Liver (tissue), 2 donors: ENCODE results near the gene SLC2A14.

ENCODE experiments used
- MAX ChIP-seq: IDR thresholded peaks from 2 replicates; pipeline ENCODE4 v1.6.1; 2016; ENCODE audit warnings: antibody characterized with exemption
- TF ChIP-seq, protein P1 (sequence below): fragments of 150-350 bp; IDR thresholded peaks from 2 replicates; pipeline ENCODE4 v1.5.1; 2017; ENCODE audit warnings: improper control_type of control experiment, low read depth, low read length; ENCODE audit not compliant: missing input control
- donor health status: healthy.

DNA sequence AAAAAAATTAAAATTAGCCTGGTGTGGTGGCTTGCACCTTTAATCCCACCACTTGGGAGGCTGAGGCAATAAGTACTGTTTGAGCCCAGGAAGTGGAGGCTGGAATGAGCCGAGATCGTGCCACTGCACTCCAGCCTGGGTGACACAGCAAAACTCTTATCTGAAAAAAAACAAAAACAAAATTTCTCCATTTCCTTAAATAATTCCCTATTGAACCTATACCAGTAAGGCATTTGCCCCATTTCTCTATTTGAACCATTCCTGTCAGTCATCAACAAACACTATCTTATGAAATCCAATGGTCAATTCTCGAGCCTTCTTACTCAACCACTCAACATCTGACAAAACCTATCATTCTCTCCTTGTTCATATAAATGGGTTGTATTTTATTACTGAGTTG is 14.7 kb downstream of the SLC2A14 start:
- TF ChIP-seq, protein P1, sequence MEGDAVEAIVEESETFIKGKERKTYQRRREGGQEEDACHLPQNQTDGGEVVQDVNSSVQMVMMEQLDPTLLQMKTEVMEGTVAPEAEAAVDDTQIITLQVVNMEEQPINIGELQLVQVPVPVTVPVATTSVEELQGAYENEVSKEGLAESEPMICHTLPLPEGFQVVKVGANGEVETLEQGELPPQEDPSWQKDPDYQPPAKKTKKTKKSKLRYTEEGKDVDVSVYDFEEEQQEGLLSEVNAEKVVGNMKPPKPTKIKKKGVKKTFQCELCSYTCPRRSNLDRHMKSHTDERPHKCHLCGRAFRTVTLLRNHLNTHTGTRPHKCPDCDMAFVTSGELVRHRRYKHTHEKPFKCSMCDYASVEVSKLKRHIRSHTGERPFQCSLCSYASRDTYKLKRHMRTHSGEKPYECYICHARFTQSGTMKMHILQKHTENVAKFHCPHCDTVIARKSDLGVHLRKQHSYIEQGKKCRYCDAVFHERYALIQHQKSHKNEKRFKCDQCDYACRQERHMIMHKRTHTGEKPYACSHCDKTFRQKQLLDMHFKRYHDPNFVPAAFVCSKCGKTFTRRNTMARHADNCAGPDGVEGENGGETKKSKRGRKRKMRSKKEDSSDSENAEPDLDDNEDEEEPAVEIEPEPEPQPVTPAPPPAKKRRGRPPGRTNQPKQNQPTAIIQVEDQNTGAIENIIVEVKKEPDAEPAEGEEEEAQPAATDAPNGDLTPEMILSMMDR, result no peak
- TF ChIP-seq MAX, result no peak
